Cardiac septum (tissue), 1 donor: ENCODE measurements around the gene EPHA6. TPM values are rescaled to one million over a fixed set of nuclear protein-coding genes. Genes with fewer than 3 reads are reported as not detected.
"Not testable (repeated sequence)": the region's sequence is repeated elsewhere in the genome, so short reads cannot be mapped to it uniquely, and the experiment has no call there.

Experiments used
- DNase-seq: peaks from one replicate; pipeline ENCODE4 v3.0.0-alpha.2; 2020; ENCODE audit warnings: low spot score
- intact Hi-C: fragments of 100-400 bp; cut with DNase I; formaldehyde crosslinking; loops from one replicate; pipeline ENCODE4 v1.14.0; 2022
- total RNA-seq: library from RNA; stranded (reverse); fragmentation: NEBNext Ultra II Directional; extraction: Animal tissue kit (Norgen Biotek cat#: 25700); gene quantifications from one replicate; pipeline ENCODE4 v1.2.1, GENCODE V29; 2021
- donor health status: DM: no; HTN: no; CAD: no.

Gene EPHA6
- total RNA-seq, 1 donor from 2014 or later: 0.24 TPM

GRCh38 chr3:97504463-97504862, 690.1 kb downstream of the EPHA6 start:
- DNase-seq: no peak
- intact Hi-C loops: no loop called here

DNA sequence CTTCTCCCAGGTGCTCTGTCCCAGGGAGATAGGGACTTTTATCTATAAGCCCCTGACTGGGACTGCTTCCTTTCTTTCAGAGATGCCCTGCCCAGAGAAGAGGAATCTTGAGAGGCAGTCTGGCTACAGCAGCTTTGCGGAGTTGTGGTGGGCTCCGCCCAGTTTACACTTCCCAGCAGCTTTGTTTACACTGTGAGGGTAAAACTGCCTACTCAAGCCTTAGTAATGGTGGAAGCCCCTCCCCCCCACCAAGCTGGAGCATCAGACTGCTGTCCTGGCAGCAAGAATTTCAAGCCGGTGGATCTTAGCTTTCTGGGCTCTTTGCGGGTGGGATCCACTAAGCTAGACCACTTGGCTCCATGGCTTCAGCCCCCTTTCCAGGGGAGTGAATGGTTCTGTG, 696.4 kb downstream of the EPHA6 start:
- no peak for DNase-seq
- intact Hi-C loops: no loop called here

DNA sequence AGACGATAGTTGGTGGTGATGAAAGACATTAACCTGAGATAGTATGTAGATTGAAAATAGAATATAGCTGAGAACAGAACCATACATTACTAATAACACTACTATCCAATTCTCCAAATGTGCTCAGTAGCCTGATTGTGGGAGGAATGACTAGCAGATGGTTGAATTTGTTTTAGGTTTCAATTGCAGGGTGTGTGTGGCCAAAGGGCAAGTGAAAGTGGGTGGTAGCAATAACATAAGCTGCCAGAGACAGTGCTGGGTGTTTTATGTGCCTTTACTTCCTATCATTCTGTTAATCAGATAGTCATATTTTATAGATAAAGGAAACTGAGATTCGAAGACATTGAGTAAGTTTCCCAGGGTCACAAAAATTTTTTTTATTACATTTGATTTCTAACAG, 700.7 kb downstream of the EPHA6 start:
- intact Hi-C loops: no loop called here

DNA sequence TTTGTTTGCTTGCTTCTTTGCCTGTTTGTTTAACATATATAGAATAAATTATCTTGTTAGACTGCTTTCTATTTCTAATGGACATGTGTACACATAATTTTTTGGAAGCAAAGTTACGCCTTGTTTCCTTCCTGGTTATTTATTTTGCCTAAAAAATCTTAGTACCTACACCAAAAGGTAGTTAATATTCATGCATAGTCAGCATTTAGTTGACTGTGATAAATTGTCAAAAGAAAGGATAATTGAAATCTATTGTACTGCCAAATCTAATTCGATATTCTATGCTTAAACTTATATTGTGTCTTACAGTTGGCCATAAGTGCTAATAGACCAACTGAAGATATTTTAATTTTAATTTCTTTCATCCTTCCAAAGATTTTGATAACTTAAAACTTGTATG, 716.3 kb downstream of the EPHA6 start:
- DNase-seq: no peak
- intact Hi-C loops: no loop called here

More for the DNA sequence above, 700.7 kb downstream of the EPHA6 start:
- DNase-seq: no peak

DNA sequence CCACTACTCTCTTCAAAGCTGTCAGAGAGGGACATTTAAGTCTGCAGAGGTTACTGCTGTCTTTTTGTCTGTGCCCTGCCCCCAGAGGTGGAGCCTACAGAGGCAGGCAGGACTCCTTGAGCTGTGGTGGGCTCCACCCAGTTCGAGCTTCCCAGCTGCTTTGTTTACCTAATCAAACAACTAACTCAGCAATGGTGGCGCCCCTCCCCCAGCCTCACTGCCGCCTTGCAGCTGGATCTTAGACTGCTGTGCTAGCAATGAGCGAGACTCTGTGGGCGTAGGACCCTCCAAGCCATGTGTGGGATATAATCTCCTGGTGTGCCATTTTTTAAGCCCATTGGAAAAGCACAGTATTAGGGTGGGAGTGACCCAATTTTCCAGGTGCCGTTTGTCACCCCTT, 733.2 kb downstream of the EPHA6 start:
- intact Hi-C loops, DNase-seq: not testable (repeated sequence)

GRCh38 chr3:97550408-97550807, 736.0 kb downstream of the EPHA6 start:
- intact Hi-C loops: no loop called here
- no peak for DNase-seq

GRCh38 chr3:97552186-97552585, 737.8 kb downstream of the EPHA6 start:
- intact Hi-C loops: no loop called here
- DNase-seq: no peak

DNA sequence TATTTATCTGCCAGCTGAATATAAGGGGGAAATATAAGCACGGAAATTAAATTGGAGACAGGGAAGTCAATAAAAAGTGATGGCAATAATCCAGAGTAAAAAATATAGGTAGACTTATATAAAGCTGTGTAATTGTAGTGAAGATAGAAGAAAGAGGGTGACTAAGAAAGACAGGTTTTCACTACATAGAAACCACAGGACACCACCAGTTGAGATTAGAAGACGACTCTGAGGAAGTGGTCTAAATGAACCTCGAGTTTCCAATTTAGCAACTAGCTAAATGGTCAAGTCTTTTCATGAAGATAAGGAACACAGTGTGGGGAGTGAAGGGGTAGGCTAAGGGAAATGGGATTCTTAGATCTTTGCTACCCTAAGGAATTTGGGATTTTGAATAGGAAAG, 761.3 kb downstream of the EPHA6 start:
- intact Hi-C loops: no loop called here
- no peak for DNase-seq

DNA sequence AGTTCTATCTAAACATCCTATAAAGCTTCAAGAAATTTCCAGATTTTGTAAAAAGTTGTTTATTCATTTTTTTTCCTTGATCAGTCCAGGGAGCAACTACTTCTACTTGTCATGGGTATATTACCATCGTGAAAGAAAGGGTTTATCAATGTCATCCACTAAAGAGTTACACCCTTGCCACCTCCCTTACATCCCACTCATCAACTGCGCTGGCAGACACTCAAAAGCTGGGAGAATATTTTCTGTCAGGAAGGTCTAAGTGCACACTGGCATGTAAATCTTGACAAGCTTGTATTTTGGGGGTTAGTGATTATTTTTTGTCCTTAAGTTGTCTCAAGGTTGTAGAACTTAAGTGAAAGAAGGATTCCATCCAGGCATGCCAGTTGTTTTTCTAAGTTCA, 761.8 kb downstream of the EPHA6 start:
- DNase-seq: no peak
- intact Hi-C loops: no loop called here

GRCh38 chr3:97579365-97579764, 765.0 kb downstream of the EPHA6 start:
- DNase-seq: no peak
- intact Hi-C loops: no loop called here

DNA sequence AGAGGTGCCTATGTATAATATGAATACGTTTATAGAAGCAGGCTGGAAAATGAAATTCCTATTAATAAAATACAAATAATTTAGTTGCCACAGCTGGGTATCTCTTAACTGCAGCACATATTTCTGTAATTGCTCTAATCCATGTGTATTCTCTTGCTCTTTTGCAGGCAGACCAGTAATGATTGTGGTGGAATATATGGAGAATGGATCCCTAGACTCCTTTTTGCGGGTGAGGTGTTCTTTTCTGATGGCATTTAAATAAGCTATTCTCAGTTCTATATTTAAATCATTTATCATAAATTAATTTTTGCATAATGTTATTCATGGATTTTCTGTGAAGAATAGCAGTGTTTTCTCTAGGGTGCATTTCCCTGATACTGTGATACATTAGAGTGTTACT, 796.2 kb downstream of the EPHA6 start:
- intact Hi-C loops: no loop called here

DNA sequence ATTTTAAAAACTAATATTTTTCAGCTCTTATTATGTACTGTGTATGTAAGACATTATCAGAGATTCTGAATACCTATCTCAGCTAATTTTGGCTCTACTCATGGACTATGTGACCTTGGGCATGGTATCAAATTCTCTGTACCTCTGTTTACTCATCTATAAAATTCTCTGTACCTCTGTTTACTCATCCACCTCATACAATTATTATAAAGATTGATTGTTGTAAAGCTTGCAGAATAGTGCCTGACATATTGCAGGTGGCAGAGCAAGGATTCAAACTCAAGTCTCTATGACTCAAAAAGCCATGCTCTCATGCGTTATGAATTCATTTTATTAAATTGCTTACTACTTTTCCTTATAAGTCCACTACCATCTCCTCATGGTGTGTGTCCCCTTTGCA, 798.2 kb downstream of the EPHA6 start:
- DNase-seq: no peak
- intact Hi-C loops: no loop called here

More for the DNA sequence above, 796.2 kb downstream of the EPHA6 start:
- no peak for DNase-seq

DNA sequence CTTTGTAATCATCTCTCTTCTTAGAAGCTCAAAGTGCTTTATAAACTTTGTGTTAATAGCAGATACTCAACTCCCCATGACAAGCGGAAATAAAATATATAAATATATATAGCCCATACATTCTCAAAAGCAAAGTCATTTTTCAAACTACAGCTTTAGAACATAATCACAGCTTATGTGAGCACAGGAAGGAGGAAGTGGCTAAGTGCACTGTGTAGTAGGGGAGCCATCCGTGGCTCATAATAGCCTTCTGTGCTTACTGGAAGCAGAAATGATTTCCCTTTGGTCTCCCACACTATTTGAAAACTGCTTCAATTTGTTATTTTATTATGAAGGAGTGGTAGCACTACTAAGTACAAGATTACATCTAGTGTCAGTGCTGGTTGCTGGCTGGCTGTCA, 798.7 kb downstream of the EPHA6 start:
- DNase-seq: no peak
- intact Hi-C loops: no loop called here

GRCh38 chr3:97620514-97620913, 806.1 kb downstream of the EPHA6 start:
- DNase-seq, intact Hi-C loops: not testable (repeated sequence)

DNA sequence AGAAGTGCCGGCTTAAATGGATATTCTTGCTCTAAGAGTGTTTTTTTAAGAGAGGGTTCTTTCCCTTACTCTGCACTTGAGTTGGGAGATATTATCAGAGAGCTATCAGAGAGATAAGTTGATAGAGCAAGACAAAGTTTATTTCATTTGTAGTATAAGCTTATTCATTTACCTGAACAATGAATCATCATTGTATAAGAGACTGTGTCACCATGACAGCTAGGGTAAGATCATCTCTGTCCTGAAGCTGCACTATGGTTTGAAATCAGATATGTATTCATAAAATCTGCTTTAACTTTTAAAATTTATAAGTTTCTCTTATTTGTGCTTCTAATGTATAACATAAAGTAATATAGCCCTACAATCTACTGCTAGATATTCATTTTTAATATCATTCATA, 822.1 kb downstream of the EPHA6 start:
- no peak for DNase-seq
- intact Hi-C loops: no loop called here

- intact Hi-C loops: no loop called here
Measured at GRCh38 chr3:97646932-97647331, 832.5 kb downstream of the EPHA6 start.

GRCh38 chr3:97647441-97647982, 833.1 kb downstream of the EPHA6 start:
- intact Hi-C loops: no loop called here
- no peak for DNase-seq

More at GRCh38 chr3:97646932-97647331, 832.5 kb downstream of the EPHA6 start:
- DNase-seq: no peak

DNA sequence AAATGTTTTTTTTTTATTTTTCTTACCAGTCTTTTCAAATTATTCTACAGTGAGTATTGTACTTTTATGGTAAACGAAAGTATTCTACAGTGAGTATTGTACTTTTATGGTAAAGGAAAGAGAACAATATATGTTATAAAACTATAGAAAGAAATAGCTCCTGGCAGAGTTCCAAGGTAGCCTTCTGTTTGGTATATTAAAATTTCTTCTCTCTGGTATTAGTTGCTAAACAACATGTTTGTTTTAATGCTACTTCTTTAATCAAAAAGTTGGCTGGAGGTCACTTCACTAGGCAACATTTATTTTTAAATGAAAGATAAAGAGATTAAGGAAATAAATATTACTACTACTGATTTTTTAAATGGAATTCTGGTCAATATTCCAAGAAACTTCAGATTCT, 841.6 kb downstream of the EPHA6 start:
- no peak for DNase-seq
- intact Hi-C loops: no loop called here

GRCh38 chr3:97656638-97657037, 842.2 kb downstream of the EPHA6 start:
- intact Hi-C loops: no loop called here
- DNase-seq: no peak

GRCh38 chr3:97658668-97659285, 844.4 kb downstream of the EPHA6 start:
- no peak for DNase-seq
- intact Hi-C loops: no loop called here

GRCh38 chr3:97662264-97662663, 847.9 kb downstream of the EPHA6 start:
- intact Hi-C loops: no loop called here
- DNase-seq: no peak

DNA sequence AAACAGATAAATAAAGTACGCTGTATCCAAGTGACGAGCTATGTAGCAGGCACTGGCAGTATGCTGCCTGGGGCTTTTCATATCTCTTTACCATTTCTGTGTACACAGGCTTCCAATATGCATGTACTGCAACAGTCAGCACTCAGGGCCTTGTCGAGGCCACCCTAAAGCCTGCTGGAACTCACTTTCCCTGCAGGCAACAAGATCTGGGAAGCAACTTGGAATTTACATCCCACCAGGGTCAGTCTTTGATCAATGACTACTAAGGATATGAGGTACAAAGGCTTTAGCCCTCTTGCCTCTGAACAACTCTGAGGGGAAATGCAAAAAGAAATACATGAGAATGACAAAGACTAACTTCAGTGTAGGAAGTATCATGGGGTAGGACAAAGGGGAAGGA, 848.4 kb downstream of the EPHA6 start:
- no peak for DNase-seq
- intact Hi-C loops: no loop called here
